HG02943 (cell line): ENCODE measurements around the gene PGS1.

ENCODE experiments used
- ATAC-seq: cut with Tn5 transposase; IDR thresholded peaks from one replicate; pipeline ENCODE4 v1.9.1; 2021; ENCODE audit warnings: mild to moderate bottlenecking, low read depth, moderate library complexity; ENCODE audit not compliant: unreplicated experiment

PGS1 gene

GRCh38 chr17:78423961-78424675 is 45.7 kb downstream of the PGS1 start:
- no peak for ATAC-seq

DNA sequence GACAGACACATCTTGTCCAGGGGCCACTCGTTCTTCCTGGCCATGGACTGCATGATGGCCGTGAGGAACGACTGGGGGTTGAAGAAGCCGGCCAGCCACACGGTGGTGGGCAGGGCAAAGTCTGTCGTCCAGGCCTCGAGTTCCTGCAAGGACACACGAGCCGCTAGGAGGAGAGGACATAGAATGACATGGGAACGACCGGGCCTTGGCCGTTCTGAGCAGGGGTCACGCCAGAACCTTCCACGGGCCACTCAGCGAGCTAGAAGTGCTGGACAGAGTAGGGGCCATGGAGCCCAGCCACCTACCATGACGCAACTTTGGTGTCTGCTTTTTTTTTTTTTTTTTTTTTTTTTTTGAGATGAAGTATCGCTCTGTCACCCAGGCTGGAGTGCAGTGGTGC is 47.0 kb downstream of the PGS1 start:
- ATAC-seq = no peak

GRCh38 chr17:78426293-78426879 is 47.9 kb downstream of the PGS1 start:
- ATAC-seq = no peak

- no peak for ATAC-seq
Observed at GRCh38 chr17:78427140-78427539, 48.7 kb downstream of the PGS1 start.

- no peak for ATAC-seq
Observed at GRCh38 chr17:78428025-78428575, 49.7 kb downstream of the PGS1 start.

GRCh38 chr17:78428836-78429617 is 50.6 kb downstream of the PGS1 start:
- ATAC-seq = no peak

DNA sequence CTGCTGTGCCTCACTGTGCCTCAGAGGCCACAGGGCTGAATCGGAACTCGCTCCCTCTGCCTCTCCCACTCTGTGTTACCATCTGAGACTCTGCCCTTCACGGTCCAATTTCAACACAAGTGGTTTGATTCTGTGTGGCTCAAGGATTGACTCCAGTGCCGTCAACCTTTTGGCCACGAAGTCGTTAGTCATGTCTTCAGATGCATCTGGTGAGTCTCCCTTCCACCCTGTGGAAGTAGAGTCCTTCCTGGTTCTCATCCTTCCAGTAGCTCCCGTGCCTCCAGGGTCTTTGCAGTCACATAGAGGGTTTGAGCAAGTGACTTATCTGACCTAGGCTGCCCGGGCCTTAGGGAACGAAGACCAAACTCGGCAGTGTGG is 51.2 kb downstream of the PGS1 start:
- no peak for ATAC-seq

DNA sequence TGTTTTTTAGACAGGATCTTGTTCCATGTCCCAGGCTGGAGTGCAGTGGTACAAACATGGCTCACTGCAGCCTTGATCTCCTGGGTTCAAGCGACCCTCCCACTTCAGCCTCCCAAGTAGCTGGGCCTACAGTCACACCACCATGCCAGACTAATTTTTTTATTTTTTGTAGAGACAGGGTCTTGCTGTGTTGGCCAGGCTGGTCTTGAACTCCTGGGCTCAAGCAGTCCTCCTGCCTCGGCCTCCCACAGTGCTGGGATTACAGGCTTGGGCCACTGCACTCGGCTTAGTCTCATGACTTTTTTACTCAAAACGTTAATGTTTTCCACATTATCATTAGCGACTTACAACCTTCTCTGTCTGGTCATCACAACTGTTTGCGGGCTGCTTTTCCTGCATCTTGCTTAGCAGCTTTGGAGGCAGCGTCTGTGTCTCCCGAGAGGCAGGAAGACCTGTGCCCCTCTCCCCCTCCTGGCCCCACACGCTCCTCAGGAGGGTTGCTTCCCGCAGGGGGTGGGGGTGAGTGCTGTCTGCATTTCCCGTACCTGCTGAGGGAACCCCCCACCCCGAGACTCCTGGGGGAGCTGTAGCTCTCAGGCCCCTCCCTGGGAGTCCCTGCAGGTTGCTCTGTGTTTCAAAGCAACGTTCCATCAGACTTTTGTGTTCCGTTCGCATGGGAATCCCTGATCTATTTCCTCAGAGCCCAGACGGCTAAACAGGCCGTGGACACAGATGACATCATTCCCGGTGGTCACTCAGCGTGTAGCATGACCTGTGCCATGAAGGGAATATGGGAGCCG is 52.6 kb downstream of the PGS1 start:
- no peak for ATAC-seq

DNA sequence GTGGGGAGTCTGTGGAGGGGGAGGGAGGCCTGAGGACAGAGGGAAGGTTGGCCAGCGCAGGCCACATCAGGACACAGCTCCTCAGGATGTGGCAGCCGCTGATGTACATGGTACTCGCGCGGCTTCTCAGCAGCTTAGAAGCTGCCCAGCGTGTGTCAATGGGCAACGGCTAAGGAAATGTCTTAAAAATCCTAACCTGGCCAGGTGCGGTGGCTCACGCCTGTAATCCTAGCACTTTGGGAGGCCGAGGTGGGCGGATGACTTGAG is 53.2 kb downstream of the PGS1 start:
- no peak for ATAC-seq

GRCh38 chr17:78432226-78433012 is 54.0 kb downstream of the PGS1 start:
- no peak for ATAC-seq

- no peak for ATAC-seq
Observed at GRCh38 chr17:78433013-78433727, 54.7 kb downstream of the PGS1 start.

DNA sequence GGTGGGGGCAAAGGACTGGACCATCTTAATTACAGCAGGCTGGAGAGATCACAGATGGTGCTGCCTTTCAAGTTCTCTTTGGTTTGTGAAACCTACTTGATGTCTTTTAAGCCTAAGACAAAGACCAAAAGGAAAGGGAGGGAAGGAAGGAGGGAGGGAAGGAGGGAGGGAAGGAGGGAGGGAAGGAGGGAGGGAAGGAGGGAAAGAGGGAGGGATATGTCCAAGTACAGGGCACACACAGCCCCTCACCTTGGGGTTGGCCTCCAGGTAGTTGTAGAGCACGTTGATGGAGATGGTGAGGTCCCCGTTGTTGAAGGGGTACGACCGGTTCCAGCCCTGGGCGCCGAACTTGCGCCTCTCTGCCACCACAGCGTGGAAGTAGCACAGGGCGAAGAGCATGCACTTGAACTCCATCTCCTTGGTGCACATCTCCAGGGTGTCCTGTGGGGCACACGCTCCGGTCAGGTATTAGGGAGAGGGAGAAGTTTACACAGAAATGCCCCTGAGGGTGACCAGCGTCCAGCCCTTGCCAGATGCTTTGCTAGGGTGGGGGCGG is 55.4 kb downstream of the PGS1 start:
- ATAC-seq = no peak

- no peak for ATAC-seq
Observed at GRCh38 chr17:78434455-78435329, 56.2 kb downstream of the PGS1 start.

- ATAC-seq = no peak
Observed at GRCh38 chr17:78435330-78436005, 57.0 kb downstream of the PGS1 start.

DNA sequence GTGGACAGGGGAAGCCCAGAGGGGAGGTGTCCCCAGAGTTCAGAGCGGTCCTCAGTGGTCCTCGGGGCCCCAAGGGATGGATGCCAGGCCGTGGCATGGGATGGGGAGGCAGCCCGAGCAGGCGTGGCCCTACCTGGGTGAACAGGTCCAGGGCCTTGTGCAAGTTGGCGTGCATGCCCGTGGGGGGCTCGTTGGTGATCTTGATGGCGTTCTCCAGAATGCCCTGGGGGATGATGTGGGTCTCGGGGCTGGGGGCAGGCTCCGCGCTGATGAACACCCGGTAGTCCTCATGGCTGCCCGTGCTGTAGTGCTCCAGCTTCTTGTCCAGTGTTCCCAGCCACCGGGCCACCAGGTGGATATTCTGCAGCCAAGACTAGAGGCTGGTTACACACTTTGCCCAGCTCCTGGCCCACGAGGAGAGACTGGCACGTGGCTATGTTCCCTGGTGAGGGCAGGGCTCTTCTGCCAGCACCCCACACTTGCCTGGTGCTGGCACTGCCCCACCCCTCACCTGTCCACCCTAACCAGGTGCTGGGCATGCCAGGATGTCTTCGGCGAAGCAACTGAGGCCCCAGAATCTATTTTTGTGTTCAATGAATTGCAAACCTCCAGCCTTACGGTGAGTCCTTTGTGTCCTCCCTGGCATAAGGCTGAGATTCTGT is 59.2 kb downstream of the PGS1 start:
- no peak for ATAC-seq

GRCh38 chr17:78438271-78438691 is 59.8 kb downstream of the PGS1 start:
- no peak for ATAC-seq

- no peak for ATAC-seq
Observed at GRCh38 chr17:78438694-78439325, 60.4 kb downstream of the PGS1 start.
